ENCODE results near the gene LETMD1. TPM values are rescaled to one million over a fixed set of nuclear protein-coding genes. Genes with fewer than 3 reads are reported as not detected.

LETMD1 gene, protein sequence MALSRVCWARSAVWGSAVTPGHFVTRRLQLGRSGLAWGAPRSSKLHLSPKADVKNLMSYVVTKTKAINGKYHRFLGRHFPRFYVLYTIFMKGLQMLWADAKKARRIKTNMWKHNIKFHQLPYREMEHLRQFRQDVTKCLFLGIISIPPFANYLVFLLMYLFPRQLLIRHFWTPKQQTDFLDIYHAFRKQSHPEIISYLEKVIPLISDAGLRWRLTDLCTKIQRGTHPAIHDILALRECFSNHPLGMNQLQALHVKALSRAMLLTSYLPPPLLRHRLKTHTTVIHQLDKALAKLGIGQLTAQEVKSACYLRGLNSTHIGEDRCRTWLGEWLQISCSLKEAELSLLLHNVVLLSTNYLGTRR
- total RNA-seq (52.8 and 58.5 TPM in 2 replicates), polyA plus RNA-seq (23.9 and 24.8 TPM in 2 replicates)

DNA sequence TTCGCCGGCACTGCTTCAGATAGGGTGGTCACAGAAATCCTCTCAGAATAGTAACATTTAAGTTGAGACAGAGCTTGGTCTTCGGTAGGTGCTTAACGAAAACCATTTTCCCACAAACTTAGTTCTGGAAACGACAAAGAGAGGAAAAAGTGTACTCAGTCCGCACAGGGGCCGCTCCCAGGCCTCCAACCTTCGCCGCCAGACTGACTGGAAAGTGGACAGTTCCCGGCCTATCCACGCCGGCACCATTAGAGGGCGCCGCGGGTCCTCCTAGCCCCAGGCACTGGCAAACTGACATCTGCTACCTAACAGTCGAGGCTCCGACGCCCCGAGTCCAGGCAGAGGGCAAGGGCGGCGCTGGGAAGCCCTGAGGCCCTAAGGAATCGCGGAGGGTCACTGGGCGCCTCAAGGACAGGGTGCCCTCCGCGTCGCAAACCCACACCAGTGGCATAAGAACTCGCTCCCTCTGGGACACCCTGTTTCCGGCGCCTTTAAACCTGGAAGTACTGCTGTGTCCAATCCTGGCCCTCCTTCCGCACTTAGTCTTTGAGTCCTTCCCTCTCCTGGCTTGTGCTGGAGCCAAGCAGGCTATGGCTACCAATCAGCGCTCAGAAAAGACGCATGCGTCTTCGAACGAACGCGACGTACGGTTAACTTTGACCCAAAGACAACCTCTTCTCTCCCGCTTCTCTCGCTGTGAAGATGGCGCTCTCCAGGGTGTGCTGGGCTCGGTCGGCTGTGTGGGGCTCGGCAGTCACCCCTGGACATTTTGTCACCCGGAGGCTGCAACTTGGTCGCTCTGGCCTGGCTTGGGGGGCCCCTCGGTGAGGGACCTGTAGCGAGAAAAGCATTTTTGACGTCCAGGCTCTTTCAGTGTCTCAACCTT, at the start of gene LETMD1:
Gene LETMD1, plus strand, starts transcription at position 673 of the 886 bp plus-strand sequence. Its CDS starts 30 bp downstream, at position 703.
- Histone ChIP-seq H3K9me2 (replicated peaks; ENCODE audit: insufficient read depth) (no peaks in the 10 kb centered on the region), H4K20me1 (ENCODE audit: insufficient read depth, poor library complexity, severe bottlenecking) (no peaks in the 10 kb centered on the region), H3K36me3 (replicated peaks; ENCODE audit: insufficient read depth, low read depth) (no peaks in the 10 kb centered on the region), H3K27me3 (no peaks in the 10 kb centered on the region), H3K27ac (peak within 1 kb of the TSS; percentile 95), H2AFZ (peak within 1 kb of the TSS; percentile 89), H3K9me3 (ENCODE audit: low read depth) (no peaks in the 10 kb centered on the region), H3K79me2 (peaks cover 32% of the 10 kb centered on the region), H3K4me3 (peak within 1 kb of the TSS; percentile 66), H3K4me1 (ENCODE audit: insufficient read depth) (peaks cover 8% of the 10 kb centered on the region), H3K4me2 (peak within 1 kb of the TSS; percentile 95)
- peak; percentile 97 for DNase-seq (ENCODE audit: low spot score)
- 6% methylated on average over 51 of the region's 51 CpGs for WGBS (ENCODE audit: low lambda C conversion rate, missing lambda C conversion rate)
- TF ChIP-seq, protein P1, sequence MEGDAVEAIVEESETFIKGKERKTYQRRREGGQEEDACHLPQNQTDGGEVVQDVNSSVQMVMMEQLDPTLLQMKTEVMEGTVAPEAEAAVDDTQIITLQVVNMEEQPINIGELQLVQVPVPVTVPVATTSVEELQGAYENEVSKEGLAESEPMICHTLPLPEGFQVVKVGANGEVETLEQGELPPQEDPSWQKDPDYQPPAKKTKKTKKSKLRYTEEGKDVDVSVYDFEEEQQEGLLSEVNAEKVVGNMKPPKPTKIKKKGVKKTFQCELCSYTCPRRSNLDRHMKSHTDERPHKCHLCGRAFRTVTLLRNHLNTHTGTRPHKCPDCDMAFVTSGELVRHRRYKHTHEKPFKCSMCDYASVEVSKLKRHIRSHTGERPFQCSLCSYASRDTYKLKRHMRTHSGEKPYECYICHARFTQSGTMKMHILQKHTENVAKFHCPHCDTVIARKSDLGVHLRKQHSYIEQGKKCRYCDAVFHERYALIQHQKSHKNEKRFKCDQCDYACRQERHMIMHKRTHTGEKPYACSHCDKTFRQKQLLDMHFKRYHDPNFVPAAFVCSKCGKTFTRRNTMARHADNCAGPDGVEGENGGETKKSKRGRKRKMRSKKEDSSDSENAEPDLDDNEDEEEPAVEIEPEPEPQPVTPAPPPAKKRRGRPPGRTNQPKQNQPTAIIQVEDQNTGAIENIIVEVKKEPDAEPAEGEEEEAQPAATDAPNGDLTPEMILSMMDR (IDR thresholded peaks at IDR 0.05; ENCODE audit: poor library complexity), result peak; percentile 98
- no peak for TF ChIP-seq EZH2phosphoT487 (IDR thresholded peaks at IDR 0.05; ENCODE audit: low read depth, severe bottlenecking, unreplicated experiment)

- no peaks in the 10 kb centered on the region for H4K20me1 ChIP-seq (ENCODE audit: insufficient read depth, poor library complexity, severe bottlenecking)
- no peaks in the 10 kb centered on the region for H3K9me3 ChIP-seq (ENCODE audit: low read depth)
- no peaks in the 10 kb centered on the region for H3K9me2 ChIP-seq (replicated peaks; ENCODE audit: insufficient read depth)
- DNase-seq (ENCODE audit: low spot score), result no peak
- H3K4me2 ChIP-seq, result no peak overlapping the region
- no peak overlapping the region for H3K27ac ChIP-seq
- 96% methylated on average over 4 of the region's 4 CpGs for WGBS (ENCODE audit: low lambda C conversion rate, missing lambda C conversion rate)
- TF ChIP-seq, protein P1 (IDR thresholded peaks at IDR 0.05; ENCODE audit: poor library complexity), result no peak
- TF ChIP-seq EZH2 (IDR thresholded peaks at IDR 0.05; ENCODE audit: borderline replicate concordance) (no peak), EZH2phosphoT487 (IDR thresholded peaks at IDR 0.05; ENCODE audit: low read depth, severe bottlenecking, unreplicated experiment) (no peak)
- no peak overlapping the region for H3K4me3 ChIP-seq
- no peaks in the 10 kb centered on the region for H3K36me3 ChIP-seq (replicated peaks; ENCODE audit: insufficient read depth, low read depth)
- no peaks in the 10 kb centered on the region for H3K27me3 ChIP-seq
- no peaks in the 10 kb centered on the region for H3K4me1 ChIP-seq (ENCODE audit: insufficient read depth)
- H3K79me2 ChIP-seq, result peaks cover 9% of the 10 kb centered on the region
- H2AFZ ChIP-seq, result no peak overlapping the region
Observed at GRCh38 chr12:50999093-50999492, 49.0 kb upstream of the LETMD1 start.

GRCh38 chr12:51000245-51000644, 47.9 kb upstream of the LETMD1 start:
- 90% methylated on average over 7 of the region's 7 CpGs for whole genome bisulfite sequencing (ENCODE audit: low lambda C conversion rate, missing lambda C conversion rate)
- no peak overlapping the region for H3K4me2 ChIP-seq

More at GRCh38 chr12:51000245-51000644, 47.9 kb upstream of the LETMD1 start:
- no peaks in the 10 kb centered on the region for H3K9me2 ChIP-seq (replicated peaks; ENCODE audit: insufficient read depth)
- H4K20me1 ChIP-seq (ENCODE audit: insufficient read depth, poor library complexity, severe bottlenecking), result no peaks in the 10 kb centered on the region
- TF ChIP-seq EZH2 (IDR thresholded peaks at IDR 0.05; ENCODE audit: borderline replicate concordance), result no peak
- TF ChIP-seq EZH2phosphoT487 (IDR thresholded peaks at IDR 0.05; ENCODE audit: low read depth, severe bottlenecking, unreplicated experiment), result no peak
- TF ChIP-seq, protein P1 (IDR thresholded peaks at IDR 0.05; ENCODE audit: poor library complexity), result no peak
- peaks cover 17% of the 10 kb centered on the region for H3K79me2 ChIP-seq
- no peak overlapping the region for H3K4me3 ChIP-seq
- DNase-seq (ENCODE audit: low spot score), result no peak
- no peak overlapping the region for H3K27ac ChIP-seq
- H3K27me3 ChIP-seq, result no peaks in the 10 kb centered on the region
- H3K4me1 ChIP-seq (ENCODE audit: insufficient read depth), result peaks cover under 1% of the 10 kb centered on the region
- H3K36me3 ChIP-seq (replicated peaks; ENCODE audit: insufficient read depth, low read depth), result no peaks in the 10 kb centered on the region
- H2AFZ ChIP-seq, result no peak overlapping the region
- H3K9me3 ChIP-seq (ENCODE audit: low read depth), result no peaks in the 10 kb centered on the region
